HG03520 (cell line): ENCODE results near the gene SLC7A5.
"Not testable (repeated sequence)": the region's sequence is repeated elsewhere in the genome, so short reads cannot be mapped to it uniquely, and the experiment has no call there.

Experiments
- ATAC-seq: cut with Tn5 transposase; IDR thresholded peaks from one replicate; pipeline ENCODE4 v1.9.1; 2021; ENCODE audit warnings: mild to moderate bottlenecking, moderate library complexity; ENCODE audit not compliant: unreplicated experiment

Gene SLC7A5

GRCh38 chr16:87835882-87836331 is 33.4 kb downstream of the SLC7A5 start:
- ATAC-seq = no peak

DNA sequence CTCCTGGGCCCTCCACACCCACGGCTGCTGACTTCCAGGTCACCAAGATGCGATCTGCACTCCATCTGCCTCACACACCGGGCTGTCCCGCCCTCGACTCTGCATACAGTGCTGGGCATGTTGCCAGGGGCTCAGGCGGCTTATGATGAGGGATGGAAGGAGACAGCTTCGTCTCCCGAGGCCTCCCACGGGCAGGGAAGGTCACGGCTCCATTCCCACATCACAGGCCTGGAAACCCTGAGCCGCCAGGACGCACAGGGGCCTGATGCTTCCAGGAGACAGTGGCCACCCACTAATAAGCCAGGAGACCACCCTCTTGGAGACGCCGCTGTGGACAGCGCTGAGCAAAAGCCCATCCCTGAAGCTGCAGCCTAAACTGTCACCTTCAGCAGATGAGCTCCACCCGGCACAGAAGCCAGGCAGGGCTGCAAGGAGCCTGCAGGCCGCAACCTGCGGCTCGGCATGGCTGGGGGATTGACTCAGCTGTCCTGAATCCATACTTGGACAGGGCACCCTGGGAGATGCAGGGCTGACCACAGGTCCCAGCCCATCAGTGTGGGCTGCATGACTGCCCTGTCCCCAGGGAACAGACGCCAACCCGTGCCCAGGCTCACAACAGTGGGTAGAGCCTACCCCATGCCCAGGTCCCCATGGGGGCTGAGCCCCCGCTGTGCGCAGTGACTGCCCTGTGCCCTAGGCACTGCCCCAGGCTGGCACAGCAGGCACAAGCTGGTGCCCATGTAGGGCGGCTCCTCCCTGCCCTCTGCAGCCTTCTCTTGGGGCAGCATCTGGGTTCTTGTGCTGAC is 34.4 kb downstream of the SLC7A5 start:
- no peak for ATAC-seq

- no peak for ATAC-seq
These were observed 35.2 kb downstream of the SLC7A5 start for GRCh38 chr16:87834005-87834667.

DNA sequence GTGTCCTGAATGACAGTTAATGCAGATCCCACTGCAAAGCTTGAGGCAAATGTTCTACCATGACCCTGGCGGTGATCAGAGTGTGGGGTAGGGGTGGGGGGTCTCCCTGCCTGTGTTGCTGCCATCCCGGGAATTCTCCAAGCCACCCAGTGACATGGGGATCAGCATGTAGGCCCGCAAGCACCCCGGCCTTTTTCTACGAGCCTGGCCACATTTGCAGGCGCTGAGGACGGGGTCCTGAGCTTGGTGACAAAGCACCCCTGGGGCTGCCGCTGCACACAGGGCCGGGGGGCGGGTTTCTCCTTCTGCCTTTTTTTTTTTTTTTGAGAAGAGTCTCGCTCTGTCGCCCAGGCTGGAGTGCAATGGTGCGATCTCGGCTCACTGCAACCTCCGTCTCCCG is 35.8 kb downstream of the SLC7A5 start:
- no peak for ATAC-seq

GRCh38 chr16:87832741-87833502 is 36.4 kb downstream of the SLC7A5 start:
- ATAC-seq = no peak

- no peak for ATAC-seq
These were observed 37.2 kb downstream of the SLC7A5 start for GRCh38 chr16:87832137-87832527.

DNA sequence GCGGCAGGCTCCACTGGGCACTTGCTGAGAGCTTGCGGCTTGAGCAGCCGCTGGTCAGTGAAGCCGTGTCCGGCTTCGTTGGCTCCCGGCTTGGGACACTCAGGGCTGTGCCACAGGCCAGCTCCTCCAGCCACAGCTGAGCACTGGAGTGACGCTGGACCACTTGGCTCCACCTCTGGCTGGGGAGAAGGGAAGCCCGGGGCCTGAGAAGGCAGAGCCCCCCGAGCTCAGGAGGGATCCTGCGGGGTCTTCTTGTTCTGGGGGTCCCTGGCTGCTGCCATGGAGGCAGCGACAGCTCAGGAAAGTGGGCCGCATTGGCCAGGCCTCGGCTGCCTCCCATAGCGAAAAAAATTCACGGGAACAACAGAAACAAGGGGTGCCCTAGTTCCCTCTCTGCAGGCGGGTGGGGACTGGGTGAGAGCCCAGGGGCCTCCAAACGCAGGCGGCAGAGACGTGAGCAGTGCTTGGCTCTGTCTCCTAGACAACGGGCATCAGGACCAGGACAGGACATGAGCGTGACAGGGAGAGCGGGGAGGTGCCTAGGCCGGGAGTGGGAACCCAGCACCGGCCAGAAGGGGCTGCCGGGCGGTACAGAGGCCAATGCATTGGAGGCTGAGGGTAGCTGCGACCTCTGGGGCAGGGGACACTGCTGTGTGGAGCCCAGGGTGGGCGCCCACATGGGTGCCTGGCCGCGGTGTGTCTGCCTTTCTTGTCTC is 37.7 kb downstream of the SLC7A5 start:
- ATAC-seq = no peak

DNA sequence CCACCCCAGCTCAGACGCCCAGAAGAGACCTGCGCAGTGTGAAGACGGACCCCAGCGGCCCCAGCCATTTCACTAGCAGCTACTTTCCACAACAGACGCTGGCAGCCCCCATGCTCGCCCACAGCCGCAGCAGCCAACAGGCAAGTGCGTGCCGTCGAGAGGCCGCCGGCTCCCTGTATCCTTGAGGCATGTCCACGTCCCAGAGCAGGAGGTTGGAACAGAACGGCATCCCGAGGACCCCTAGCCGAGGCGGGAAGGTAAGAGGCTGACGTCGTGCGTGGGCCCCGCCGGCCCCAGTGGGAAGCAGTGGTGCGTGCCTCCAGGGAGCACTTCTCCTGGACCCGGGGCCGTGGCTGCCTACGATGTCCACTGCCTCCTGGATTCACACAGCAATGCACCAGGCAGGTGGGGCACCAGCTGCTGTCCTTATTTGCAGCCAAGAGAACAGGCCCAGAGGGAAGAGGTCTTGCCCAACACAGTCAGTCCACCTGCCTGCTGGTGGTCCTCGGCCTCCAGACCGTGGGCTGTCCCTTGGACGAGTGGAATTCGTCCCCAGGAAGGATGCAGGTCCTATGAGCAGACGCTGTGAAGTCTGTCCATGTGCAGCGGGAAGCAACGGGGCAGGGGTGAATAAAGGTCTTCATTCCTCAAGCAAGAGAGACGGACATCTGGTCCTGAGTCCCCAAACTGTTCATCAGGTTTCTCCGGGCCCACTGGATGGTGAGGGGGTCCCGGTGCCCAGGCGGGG is 38.5 kb downstream of the SLC7A5 start:
- ATAC-seq = no peak

DNA sequence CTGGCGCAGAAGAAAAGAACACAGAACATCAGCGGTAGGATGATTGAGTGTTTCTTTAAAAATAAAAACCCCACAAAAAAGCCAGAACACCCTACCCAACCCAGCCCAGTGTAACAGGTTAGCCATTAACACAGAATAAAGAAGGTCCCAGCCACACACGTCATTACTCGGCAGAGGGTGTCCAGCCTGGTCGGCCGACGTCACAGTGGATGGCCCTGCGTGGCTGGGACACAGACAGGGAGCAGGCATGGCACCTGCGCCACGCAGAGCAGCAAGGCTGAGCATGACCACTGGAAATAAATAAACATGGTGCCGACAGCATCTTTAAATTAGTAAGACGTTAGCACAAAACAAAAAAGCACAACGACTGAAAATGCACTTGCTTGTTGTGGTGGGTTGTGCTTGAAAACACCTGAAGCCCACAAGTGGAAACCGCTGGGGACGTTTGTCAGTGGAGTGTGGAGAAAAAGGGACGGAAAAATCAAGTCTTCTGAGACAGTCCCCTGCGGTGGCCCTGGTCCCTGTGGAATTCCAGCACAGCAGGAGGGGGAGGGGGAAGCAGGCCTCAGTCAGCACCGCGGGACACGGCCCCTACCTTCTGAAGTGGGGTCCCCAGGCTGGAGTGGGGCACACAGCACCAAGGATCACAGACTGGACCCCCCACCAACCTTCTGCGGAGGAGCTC is 39.2 kb downstream of the SLC7A5 start:
- no peak for ATAC-seq

DNA sequence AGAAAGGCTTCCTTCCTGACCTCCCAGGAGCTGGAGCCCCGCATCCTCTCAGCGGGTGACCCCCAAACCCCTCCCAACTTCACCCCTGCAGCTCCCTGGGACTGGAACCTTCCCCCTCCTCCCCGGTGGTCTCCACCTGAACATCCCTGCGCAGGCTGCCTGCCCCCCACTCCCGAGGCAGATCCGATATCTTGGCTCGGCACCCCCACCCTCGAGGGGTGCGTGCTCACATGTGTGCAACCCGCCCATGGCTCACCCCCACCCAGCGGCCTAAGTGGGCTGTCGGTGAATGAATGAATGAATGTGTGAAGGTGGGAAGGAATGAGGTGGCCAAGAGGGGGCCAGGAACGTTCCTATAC is 39.7 kb downstream of the SLC7A5 start:
- no peak for ATAC-seq

- ATAC-seq = no peak
These were observed 40.2 kb downstream of the SLC7A5 start for GRCh38 chr16:87828907-87829621.

DNA sequence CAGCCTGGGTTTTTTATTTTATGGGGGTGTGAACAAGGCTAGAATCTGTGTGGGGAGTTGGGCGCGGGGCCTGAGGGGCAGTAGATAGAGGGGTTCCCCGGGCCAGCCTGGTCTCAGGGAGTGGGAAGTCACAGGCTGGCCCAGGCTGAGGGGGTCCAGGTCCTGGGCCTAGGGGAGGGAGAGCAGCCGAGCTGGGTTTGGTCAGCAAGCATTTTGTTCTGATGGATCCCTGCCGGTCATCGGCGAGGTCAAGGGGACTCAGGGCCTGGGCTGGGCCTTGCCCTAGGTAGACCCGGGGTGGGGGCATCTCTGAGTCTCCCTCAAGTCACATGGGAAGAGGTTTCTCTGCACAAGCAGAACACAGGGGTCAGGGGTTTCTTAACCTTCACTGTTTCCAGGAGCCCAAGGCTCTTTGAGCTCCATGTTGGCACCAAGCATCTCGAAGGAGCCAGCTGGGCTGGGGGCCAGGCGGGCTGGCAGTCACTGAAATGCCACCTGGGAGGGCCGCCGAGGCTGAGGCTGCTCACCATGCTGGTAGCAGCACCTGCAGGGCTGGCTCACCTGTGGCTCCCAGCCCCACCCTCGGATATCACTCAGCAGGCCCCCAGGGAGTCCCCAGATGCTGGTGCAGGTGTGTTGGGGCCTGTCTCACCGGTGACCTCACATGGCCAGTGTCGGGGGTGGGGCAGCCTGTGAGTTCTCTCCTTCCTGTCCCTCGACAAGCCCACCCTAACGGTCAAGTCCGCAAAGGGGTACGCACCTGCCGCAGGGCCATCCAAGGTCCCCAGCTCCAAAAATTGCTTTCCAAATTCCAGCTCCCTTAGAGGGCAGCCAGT is 41.0 kb downstream of the SLC7A5 start:
- no peak for ATAC-seq

GRCh38 chr16:87827588-87827915 is 41.8 kb downstream of the SLC7A5 start:
- ATAC-seq = not testable (repeated sequence)

DNA sequence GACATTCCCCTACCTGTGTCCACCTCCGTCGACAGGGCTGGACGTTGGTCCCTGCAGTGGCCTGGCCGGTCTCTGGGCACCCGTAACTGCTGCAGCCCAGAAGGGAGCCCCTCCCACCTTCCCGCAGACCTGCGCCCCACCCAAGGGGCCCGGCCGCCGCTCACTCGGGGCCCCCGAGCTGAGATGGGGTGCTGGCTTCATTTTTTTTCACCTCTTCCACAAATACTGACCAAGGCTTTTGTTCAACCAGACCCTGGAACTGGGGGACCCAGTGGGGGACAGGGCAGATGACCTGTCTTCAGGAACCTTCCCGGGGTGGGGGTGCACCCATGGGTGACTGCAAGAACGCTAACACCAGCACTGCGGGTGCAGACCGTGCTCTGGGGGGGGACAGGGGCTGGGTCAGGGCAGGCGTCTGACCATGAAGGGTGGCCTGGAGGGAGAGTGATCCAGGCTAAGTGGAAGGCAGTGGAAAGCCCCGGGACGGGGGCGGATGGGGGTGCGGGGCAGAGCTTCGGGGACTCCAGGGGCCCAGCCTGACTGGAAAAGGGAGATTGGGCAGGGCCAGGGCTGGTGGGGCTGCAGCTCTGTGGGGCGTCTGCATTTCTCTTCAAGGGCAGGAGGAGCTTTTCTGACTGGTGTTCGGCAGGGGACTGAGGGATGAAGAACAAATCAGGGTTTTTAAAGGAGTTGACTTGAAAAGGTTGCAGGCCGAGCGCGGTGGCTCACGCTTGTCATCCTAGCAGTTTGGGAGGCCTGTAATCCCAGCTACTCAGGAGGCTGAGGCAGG is 42.3 kb downstream of the SLC7A5 start:
- no peak for ATAC-seq

DNA sequence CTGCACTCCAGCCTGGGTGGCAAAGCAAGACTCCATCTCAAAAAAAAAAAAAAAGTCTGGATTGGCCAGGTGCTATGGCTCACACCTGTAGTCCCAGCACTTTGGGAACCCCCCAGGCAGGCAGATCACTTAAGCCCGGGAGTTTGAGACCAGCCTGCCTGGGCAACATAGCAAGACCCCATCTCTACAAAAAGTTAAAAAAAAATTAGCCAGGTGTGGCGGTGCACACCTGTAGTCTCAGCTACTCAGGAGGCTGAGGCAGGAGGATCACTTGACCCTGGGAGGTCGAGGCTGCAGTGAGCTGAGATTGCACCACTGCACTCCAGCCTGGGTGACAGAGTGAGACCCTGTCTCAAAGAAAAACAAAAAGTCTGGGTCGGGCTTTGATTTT is 42.9 kb downstream of the SLC7A5 start:
- ATAC-seq = not testable (repeated sequence)

DNA sequence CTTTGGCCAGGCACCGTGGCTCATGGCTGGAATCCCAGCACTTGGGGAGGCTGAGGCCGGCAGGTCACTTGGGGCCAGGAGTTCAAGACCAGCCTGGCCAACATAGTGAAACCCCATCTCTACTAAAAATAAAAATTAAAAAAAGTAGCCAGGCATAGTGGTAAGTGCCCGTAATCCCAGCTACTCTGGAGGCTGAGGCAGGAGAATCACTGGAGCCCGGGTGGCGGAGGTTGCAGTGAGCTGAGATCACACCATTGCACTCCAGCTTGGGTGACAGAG is 43.5 kb downstream of the SLC7A5 start:
- not testable (repeated sequence) for ATAC-seq

DNA sequence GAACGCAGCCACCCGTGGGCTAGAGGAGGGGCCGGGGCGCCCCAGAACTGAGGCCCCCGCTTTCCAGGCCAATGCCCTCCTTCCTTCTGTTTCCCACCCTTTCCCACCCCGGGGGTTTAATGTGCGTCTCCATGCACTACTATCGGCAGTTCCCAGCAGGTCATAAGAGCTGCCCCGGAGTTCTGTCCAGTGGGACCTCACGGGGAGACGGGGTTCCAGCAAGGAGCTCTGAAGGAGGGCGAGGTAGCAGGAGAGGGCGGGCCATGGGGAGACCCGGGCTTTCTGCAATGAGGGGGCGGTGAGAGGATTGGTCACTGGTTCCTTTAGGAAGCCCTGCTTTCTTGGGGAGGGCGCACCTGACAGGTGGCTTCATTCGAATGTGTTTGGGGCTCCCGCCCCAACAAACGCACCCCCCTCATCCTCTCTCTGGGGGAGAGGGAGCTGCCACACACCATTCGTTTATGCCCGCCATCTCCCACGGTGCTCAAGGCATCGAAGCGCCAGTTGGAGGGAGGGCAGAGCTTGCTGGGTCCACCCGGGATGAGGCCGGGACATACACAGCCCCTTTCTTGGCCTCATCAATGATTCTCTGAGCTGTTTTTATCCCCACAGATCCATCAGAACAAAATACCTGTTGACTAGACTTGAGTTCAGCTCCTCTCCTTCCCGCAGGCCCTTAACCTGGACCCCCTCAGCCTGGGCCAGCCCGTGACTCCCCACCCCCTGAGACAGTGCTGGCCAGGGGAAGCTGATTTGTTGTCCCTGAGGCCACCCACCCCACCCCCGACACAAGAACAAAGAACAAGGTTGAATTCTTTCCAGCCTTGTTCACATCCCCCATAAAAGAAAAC is 44.1 kb downstream of the SLC7A5 start:
- no peak for ATAC-seq
